AG04449 (cell line): Measurements from ENCODE around the gene FAM149B1.

Source experiments
- CTCF ChIA-PET: fragments of 350-600 bp; formaldehyde crosslinking; extraction: SDS; loops from one replicate; lab custom pipeline; 2021; ENCODE audit warnings: antibody characterized with exemption; lab: Yijun Ruan, JAX
- POLR2A ChIA-PET: fragments of 400-600, 350-600 bp; formaldehyde crosslinking; extraction: SDS; loops from one replicate; lab custom pipeline; 2020; ENCODE audit warnings: antibody characterized with exemption, inconsistent platforms; lab: Yijun Ruan, JAX
- DNase-seq: peaks from one replicate; pipeline ENCODE4 v3.0.0-alpha.2; 2010; ENCODE audit warnings: low read depth, low spot score
- H3K4me3 ChIP-seq: 2 replicates; pipeline ENCODE4 v1.5.1; 2011; ENCODE audit warnings: low read depth, mild to moderate bottlenecking, control low read depth, low read length
- TF ChIP-seq, protein P1 (sequence below): IDR thresholded peaks from one replicate; pipeline ENCODE4 v1.5.1; 2011; ENCODE audit warnings: mild to moderate bottlenecking, moderate library complexity, low read length, control low read depth, inconsistent platforms; ENCODE audit not compliant: insufficient read depth; ENCODE audit errors: missing control alignments

FAM149B1 gene

DNA sequence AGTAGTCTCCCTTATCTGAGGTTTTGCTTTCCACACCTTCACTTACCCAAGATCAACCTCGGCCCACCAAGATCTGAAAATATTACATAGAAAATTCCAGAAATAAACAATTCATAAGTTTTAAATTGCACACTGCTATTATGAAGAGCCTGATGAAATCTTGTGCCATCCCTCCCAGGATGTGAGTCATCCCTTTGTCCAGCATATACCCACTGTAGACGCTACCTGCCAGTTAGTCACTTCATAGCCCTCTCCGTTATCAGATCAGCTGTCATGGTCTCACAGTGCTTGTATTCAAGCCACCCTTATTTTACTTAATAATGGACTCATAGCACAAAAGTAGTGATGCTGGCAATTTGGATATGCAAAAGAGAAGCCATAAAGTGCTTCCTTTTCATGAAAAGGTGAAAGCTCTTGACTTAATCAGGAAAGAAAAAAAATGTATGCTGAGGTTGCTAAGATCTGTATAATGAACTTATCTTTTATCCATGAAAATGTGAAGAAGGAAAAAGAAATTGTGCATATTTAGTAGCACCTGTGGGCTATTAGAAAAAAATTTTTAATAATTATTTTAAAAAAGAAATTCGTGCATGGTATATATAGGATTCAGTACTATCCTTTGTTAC lies 94.3 kb downstream of the FAM149B1 start:
- POLR2A ChIA-PET: no interaction called here
- TF ChIP-seq, protein P1, sequence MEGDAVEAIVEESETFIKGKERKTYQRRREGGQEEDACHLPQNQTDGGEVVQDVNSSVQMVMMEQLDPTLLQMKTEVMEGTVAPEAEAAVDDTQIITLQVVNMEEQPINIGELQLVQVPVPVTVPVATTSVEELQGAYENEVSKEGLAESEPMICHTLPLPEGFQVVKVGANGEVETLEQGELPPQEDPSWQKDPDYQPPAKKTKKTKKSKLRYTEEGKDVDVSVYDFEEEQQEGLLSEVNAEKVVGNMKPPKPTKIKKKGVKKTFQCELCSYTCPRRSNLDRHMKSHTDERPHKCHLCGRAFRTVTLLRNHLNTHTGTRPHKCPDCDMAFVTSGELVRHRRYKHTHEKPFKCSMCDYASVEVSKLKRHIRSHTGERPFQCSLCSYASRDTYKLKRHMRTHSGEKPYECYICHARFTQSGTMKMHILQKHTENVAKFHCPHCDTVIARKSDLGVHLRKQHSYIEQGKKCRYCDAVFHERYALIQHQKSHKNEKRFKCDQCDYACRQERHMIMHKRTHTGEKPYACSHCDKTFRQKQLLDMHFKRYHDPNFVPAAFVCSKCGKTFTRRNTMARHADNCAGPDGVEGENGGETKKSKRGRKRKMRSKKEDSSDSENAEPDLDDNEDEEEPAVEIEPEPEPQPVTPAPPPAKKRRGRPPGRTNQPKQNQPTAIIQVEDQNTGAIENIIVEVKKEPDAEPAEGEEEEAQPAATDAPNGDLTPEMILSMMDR: no peak
- CTCF ChIA-PET: interaction anchor here (1.3 to 2.6 kb wide), 3 partner anchors 15 to 382 kb away, joined by 3 to 16 read pairs (median 5); no protein-coding TSS in a partner anchor
- DNase-seq: peak; percentile 52
- H3K4me3 ChIP-seq: no peak overlapping the region

DNA sequence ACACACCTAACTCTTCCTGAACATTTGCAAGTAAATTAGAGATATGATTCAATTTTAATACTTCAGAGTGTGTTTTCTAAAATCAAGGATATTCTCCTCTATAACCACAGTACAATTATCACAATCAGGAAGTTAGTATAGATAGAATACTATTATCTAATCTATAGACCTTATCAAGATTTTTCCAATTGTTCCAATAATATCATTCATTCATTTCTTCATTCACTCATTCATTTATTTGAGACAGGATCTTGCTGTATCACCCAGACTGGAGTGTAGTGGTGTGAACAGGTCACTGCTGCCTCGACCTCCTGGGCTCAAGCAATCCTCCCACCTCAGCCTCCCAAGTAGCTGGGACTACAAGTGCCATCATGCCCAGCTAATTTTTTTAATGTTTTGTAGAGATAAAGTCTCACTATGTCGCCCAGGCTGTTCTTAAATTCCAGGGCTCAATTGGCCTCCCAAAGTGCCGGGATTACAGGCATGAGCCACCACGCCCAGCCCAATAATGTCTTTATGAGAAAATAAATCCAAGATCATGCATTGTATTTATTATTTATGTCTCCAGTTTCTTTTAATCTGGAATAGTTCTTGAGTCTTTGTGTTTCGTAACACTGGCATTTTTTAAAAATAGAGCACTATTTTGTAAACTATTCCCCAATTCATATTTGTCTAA lies 95.1 kb downstream of the FAM149B1 start:
- no peak overlapping the region for H3K4me3 ChIP-seq
- ChIA-PET POLR2A (no interaction called here), CTCF (interaction anchor here (1.0 to 2.9 kb wide), 17 partner anchors 8 to 381 kb away, joined by 3 to 26 read pairs (median 5); partner anchors contain the start of genes CFAP70, DNAJC9 and MRPS16)
- TF ChIP-seq, protein P1: no peak
- DNase-seq: no peak

DNA sequence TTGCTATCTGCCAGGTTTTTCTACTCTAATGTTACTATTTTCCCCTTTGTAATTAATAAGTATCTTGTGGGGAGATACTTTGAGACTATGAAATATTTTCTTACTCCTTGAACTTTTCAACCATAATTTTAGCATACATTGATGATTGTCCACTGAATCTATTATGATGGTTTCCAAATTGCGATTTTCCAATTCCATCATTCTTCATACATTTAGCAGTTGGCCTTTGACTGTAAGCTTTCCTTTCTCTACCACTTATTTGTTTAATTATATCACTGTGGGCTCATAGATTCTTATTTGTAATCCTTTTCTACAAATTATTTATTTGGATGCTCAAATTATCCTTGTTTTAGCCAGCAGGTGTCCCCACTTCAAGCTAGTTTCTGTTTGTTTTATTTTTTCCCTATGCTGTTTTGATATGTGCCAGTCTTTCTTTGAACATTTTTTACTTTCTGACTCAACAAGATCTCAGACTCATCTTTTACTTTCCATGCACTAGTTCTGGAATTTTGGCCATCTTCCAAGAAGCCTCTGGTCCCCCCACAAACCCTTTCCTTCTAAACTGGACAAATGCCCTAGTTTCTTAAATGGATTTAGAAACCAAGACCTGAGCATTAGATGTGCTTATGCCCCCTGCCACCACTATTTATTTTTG lies 95.9 kb downstream of the FAM149B1 start:
- POLR2A ChIA-PET: no interaction called here
- CTCF ChIA-PET: interaction anchor here (1.0 to 2.9 kb wide), 16 partner anchors 9 to 266 kb away, joined by 3 to 26 read pairs (median 5); partner anchors contain the start of genes CFAP70, DNAJC9 and MRPS16
- TF ChIP-seq, protein P1: peak; percentile 15
- DNase-seq: no peak
- no peak overlapping the region for H3K4me3 ChIP-seq

DNA sequence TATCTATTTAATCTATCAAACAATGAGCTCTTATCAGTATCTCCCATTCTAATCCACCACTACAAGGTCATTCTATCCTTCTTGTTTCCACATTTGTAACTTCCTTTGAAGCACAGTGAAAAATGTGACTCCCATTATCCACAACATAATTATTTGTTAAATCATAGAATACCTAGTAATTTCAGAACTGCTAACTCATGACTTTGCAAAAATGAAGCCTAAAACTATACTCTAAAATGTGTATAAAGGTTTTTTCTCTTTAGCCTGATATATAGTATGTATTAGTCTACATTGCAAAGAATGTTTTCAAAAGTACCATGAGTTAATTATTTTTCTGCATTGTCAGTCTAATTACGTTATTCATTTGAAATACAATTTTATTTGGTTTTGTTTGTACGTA lies 96.5 kb downstream of the FAM149B1 start:
- TF ChIP-seq, protein P1: no peak
- ChIA-PET POLR2A (no interaction called here), CTCF (interaction anchor here (1.0 to 2.9 kb wide), 13 partner anchors 9 to 265 kb away, joined by 3 to 26 read pairs (median 5); partner anchors contain the start of genes CFAP70, DNAJC9 and MRPS16)
- no peak for DNase-seq
- no peak overlapping the region for H3K4me3 ChIP-seq

DNA sequence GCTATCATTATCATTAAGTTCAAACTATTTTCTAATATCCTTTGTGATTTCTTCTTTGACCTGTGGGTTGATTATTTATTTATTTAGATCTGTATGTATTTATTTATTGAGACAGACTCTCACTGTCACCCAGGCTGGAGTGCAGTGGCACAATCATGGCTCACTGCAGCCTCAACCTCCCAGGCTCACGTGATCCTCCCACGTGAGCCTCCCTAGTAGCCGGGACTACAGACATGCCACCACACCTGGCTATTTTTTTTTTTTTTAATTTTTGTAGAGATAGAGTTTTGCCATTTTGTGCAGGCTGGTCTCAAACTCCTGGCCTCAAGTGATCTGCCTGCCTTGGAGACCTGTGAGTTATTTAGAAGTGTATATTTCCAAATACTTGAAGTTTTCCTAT lies 113.2 kb downstream of the FAM149B1 start:
- POLR2A ChIA-PET: no interaction called here
- TF ChIP-seq, protein P1: no peak
- no peak for DNase-seq
- CTCF ChIA-PET: interaction anchor here (1.0 kb wide), 1 partner anchor 17 kb away, joined by 5 read pairs; no protein-coding TSS in a partner anchor
- H3K4me3 ChIP-seq: no peak overlapping the region
